ENCODE results near the gene RARG. TPM values are rescaled to one million over a fixed set of nuclear protein-coding genes. Genes with fewer than 3 reads are reported as not detected.

The RARG gene
- total RNA-seq, 4 donors from 2014 or later = 15.6 to 26.6 (median 22.9) TPM

DNA sequence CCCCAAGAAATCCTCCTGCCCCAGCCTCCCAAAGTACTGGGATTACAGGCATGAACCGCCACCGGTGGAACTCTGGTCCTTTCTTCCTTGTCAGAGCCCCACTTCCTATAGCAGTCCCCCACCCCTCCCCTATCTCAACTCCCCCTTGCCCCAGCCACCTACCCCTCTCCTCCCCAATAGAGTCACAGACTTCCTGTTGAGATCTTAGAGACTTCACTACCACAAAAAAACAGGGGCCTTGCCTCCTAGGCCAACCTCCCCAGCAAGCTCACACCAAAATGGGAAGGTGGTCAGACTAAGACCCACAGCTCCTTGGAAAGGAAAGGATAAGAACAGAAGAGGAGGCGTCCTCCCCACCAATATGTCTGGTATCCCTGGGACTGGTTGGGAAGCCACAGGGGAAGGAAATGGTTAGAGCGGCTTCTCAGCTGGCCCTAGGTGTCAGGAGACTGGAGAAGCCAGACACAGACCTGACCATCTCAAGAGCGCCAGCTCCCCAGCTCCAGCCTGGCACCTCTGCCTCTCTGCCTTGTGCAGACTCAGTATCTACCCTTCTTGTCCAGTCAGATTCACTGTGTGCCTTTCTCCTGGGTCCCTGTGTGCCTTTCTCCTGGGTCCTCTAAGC, 33.4 kb downstream of the RARG start:
- no peak overlapping the region for H3K4me3 ChIP-seq
- 89 to 94% methylated on average over 3 to 4 of the region's 5 CpGs for WGBS, 2 donors (ENCODE audit: low coverage in 1 of 2)

DNA sequence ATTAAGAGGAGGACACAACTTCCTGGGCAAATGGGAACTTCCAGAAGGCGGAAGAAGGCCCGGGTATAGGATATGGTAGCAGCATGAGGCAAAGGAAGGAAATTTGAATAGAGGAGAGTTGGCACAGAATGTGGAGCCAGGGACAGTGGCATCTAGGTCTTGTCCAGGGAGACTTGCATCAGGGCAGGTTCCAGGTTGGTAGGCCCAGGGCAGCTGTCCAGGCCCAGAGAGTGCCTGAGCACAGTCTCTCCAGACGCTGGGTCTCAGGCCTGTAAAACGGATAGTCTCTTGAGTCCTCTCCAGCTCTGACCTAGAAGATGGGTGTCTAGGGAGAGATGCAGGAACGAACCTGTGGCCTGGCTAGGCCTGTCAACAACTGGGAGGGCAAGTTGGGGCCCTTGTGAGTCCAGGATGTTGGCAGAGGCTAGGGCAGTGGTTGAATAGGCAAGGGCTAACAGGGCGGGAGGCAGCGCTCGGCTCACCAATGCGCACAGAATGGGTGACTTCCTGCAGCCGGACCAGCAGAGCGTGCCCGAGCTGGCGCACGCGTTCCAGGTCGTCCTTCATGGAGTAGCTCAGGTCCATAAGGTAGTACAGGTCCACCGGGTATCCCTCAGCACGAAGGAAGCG, 34.9 kb downstream of the RARG start:
- Histone ChIP-seq H3K36me3 (no peaks in the 10 kb centered on the region), H3K9me3 (no peaks in the 10 kb centered on the region), H3K4me3 (peak overlapping the region in 1 of 2 donors; percentile 42), H3K27me3 (no peaks in the 10 kb centered on the region), H3K4me1 (peaks cover 0 to 27% (median 8%) of the 10 kb centered on the region in 3 donors), H3K27ac (peak overlapping the region in 2 of 4 donors; percentile 19 to 49)
- TF ChIP-seq POLR2AphosphoS5 (IDR thresholded peaks at IDR 0.05) (no peak), EP300 (IDR thresholded peaks at IDR 0.05) (no peak), POLR2A (IDR thresholded peaks at IDR 0.05) (no peak)
- TF ChIP-seq, protein P1, sequence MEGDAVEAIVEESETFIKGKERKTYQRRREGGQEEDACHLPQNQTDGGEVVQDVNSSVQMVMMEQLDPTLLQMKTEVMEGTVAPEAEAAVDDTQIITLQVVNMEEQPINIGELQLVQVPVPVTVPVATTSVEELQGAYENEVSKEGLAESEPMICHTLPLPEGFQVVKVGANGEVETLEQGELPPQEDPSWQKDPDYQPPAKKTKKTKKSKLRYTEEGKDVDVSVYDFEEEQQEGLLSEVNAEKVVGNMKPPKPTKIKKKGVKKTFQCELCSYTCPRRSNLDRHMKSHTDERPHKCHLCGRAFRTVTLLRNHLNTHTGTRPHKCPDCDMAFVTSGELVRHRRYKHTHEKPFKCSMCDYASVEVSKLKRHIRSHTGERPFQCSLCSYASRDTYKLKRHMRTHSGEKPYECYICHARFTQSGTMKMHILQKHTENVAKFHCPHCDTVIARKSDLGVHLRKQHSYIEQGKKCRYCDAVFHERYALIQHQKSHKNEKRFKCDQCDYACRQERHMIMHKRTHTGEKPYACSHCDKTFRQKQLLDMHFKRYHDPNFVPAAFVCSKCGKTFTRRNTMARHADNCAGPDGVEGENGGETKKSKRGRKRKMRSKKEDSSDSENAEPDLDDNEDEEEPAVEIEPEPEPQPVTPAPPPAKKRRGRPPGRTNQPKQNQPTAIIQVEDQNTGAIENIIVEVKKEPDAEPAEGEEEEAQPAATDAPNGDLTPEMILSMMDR (IDR thresholded peaks at IDR 0.05) = no peak
- ATAC-seq = no peak
- 72 to 83% methylated on average over 4 to 5 of the region's 19 CpGs for WGBS, 2 donors (ENCODE audit: low coverage in 1 of 2)

More for the DNA sequence above, 33.4 kb downstream of the RARG start:
- no peak for ATAC-seq
- H3K27ac ChIP-seq = no peak overlapping the region
- peaks cover 0 to 27% (median 8%) of the 10 kb centered on the region in 3 donors for H3K4me1 ChIP-seq
- no peaks in the 10 kb centered on the region for H3K36me3 ChIP-seq
- TF ChIP-seq EP300 (IDR thresholded peaks at IDR 0.05) (no peak), POLR2A (IDR thresholded peaks at IDR 0.05) (no peak), POLR2AphosphoS5 (IDR thresholded peaks at IDR 0.05) (no peak)
- TF ChIP-seq, protein P1 (IDR thresholded peaks at IDR 0.05) = no peak
- H3K27me3 ChIP-seq = no peaks in the 10 kb centered on the region
- H3K9me3 ChIP-seq = no peaks in the 10 kb centered on the region

DNA sequence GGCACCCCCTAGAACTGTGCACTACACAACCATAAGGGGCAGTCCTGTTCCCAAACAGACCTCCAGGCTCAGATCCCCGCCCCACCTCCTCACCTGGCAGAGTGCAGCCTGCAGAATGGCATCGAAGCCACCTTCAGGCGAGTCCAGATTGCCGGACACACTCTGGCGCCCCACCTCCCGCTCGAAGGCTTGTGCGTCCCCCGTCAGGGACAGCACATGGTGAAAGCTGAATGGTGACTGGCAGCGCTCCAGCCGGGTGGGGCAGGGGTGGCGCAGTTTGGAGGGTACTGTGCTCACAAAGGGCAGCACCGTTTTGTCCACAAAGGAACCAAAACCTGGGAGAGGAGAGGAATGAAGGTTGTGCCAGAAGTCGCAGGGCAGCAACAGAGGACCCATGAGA, 35.5 kb downstream of the RARG start:
- ATAC-seq = no peak

DNA sequence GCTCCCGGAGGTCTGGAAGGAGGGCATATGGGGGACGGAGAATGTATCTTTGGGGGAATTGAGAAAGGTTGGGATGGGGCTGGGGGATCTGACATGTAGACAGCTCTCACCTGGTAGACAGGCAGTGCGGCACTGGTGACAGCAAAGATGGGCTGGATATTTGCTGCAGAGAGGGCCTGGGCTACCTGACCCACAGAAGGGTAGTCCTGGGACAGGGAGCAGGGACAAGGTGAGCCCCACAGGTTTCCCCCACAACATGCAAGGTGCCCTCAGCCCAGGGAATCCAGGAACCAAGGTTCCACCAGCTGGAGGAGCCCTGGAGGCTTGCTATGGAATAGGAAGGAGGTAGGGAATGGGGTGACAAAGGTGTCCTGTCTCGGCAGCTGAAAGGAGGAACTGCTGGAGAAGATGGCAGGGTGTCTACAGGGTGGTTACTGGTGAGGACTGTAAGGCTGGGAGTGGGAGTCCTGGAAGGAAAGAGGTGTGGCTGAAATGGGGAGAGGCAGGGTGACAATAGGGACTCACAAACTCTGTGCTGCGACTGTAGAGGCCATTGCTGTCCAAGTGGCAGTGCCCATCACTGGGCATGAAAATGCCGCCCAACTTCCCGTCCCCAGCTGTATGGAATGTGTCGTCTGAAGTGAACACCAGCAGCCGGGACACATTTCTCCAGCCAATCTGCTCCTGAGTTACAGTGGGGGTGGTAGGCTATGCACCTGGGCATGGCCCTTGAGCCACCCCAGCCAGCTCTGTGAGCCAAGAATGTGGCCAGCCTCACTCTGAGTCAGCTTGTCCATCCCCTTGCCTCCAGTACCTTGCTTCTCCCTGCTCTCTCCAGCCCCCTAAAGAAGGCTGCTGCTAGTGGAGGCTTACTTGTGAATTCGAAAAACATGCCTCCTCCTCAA, 36.2 kb downstream of the RARG start:
- no peak for ATAC-seq
- Histone ChIP-seq H3K4me3 (no peak overlapping the region), H3K27me3 (no peaks in the 10 kb centered on the region), H3K36me3 (peaks cover 0 to 12% of the 10 kb centered on the region in 2 donors), H3K4me1 (peaks cover 0 to 24% (median 8%) of the 10 kb centered on the region in 3 donors), H3K27ac (no peak overlapping the region), H3K9me3 (no peaks in the 10 kb centered on the region)
- 83 to 85% methylated on average over 3 to 5 of the region's 10 CpGs for WGBS, 2 donors (ENCODE audit: low coverage in 1 of 2)
- TF ChIP-seq POLR2AphosphoS5 (IDR thresholded peaks at IDR 0.05) (no peak), POLR2A (IDR thresholded peaks at IDR 0.05) (no peak), EP300 (IDR thresholded peaks at IDR 0.05) (no peak)
- TF ChIP-seq, protein P1 (IDR thresholded peaks at IDR 0.05) = no peak

More for the DNA sequence above, 35.5 kb downstream of the RARG start:
- Histone ChIP-seq H3K4me1 (peaks cover 0 to 27% (median 8%) of the 10 kb centered on the region in 3 donors), H3K4me3 (no peak overlapping the region), H3K27ac (no peak overlapping the region), H3K27me3 (no peaks in the 10 kb centered on the region), H3K9me3 (no peaks in the 10 kb centered on the region), H3K36me3 (peaks cover 0 to 4% of the 10 kb centered on the region in 2 donors)
- 81% methylated on average over 6 of the region's 14 CpGs; no CpG with 5 or more reads in 1 of the 2 donors for WGBS, 2 donors (ENCODE audit: low coverage in 1 of 2)
- TF ChIP-seq, protein P1 (IDR thresholded peaks at IDR 0.05) = no peak
- TF ChIP-seq EP300 (IDR thresholded peaks at IDR 0.05) = no peak
- no peak for TF ChIP-seq POLR2A (IDR thresholded peaks at IDR 0.05)
- no peak for TF ChIP-seq POLR2AphosphoS5 (IDR thresholded peaks at IDR 0.05)
